ENCODE data around the gene PRKAR2A.
"Not testable (repeated sequence)": the region's sequence is repeated elsewhere in the genome, so short reads cannot be mapped to it uniquely, and the experiment has no call there.

The PRKAR2A gene

DNA sequence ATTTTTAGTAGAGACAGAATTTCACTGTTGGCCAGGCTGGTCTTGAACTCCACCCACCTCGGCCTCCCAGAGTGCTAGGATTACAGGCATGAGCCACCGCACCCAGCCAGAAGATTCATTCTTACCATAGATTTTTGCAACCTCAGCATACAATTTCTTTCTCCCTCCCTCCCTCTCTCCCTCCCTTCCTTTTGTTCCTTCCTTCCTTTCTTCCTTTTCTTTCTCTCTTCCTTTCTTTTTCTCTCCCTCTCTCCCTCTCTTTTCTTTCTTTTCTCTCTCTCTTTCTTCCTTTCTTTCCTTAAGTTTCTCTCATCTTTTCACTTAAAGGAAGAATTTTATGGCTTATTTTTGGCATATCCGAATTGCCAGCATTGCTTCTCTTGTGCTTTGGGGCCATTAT lies 58.0 kb downstream of the PRKAR2A start:
- no peak for DNase-seq (ENCODE audit: insufficient read length, low spot score)
- no peak for FAIRE-seq
- TF ChIP-seq CTCF (IDR thresholded peaks at IDR 0.05; ENCODE audit: insufficient read depth, missing control alignments) = no peak

GRCh38 chr3:48788544-48789162 lies 59.0 kb downstream of the PRKAR2A start:
- no peak for TF ChIP-seq CTCF (IDR thresholded peaks at IDR 0.05; ENCODE audit: insufficient read depth, missing control alignments)
- no peak for FAIRE-seq
- DNase-seq (ENCODE audit: insufficient read length, low spot score) = no peak

DNA sequence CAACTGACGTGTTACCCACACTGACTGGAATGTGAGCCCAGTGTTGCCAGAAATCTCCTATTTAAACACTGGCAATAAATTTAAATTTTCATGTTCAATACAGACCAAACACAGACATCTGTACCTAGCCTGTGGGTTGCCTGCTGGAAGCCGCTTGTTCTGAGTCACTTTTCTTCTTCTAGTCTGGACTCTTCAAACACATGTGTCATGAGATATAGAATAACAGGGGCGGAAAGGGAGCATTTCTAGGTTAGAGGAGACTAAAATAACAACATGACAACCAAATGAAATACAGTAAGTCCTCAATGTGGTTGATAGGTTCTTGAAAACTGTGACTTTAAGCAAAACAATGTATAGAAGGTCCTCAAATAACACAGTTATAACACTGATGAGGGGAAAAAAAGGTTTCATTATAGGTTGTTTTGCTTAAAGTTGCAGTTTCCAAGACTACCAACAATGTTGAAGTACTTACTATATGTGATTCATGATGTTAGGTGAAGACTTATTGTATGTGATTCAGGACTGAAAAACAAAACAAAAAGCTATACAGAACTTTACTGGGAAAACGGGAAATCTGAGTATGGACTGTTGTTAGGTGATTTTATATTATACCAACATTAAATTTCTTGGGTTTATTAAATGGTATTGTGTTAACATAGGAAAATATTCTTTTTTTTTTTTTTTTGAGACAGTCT lies 63.1 kb downstream of the PRKAR2A start:
- no peak for TF ChIP-seq CTCF (IDR thresholded peaks at IDR 0.05; ENCODE audit: insufficient read depth, missing control alignments)
- FAIRE-seq (no peak), DNase-seq (ENCODE audit: insufficient read length, low spot score) (no peak)

DNA sequence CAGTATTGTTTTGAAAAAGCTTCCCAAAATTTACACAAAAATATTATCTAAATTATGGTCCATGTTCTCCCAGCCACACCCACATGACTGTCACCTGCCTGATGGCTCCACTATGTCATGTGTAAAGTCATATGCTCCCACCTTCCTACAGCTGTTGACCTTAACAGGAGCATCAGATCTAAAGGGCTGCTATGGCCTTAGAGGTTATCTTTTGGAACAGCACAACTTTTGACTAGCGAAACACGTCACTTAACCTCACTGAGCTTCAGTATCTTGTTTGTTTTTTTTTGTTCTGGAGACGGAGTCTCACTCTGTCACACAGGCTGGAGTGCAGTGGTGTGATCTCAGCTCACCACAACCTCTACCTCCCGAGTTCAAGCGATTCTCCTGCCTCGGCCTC lies 64.4 kb downstream of the PRKAR2A start:
- no peak for TF ChIP-seq CTCF (IDR thresholded peaks at IDR 0.05; ENCODE audit: insufficient read depth, missing control alignments)
- no peak for DNase-seq (ENCODE audit: insufficient read length, low spot score)
- FAIRE-seq = no peak

- DNase-seq (ENCODE audit: insufficient read length, low spot score) (no peak), FAIRE-seq (no peak)
- TF ChIP-seq CTCF (IDR thresholded peaks at IDR 0.05; ENCODE audit: insufficient read depth, missing control alignments) = no peak
These were observed 65.6 kb downstream of the PRKAR2A start for GRCh38 chr3:48782046-48782445.

DNA sequence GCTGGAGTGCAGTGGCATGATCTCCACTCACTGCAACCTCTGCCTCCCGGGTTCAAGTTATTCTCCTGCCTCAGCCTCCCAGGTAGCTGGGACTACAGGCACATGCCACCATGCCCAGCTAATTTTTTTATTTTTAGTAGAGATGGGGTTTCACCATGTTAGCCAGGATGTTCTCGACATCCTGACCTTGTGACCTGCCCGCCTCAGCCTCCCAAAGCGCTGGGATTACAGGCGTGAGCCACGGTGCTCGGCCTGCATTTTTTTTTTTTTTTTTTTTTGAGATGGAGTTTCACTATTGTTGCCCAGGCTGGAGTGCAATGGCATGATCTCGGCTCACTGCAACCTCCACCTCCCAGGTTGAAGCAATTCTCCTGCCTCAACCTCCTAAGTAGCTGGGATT lies 69.1 kb downstream of the PRKAR2A start:
- DNase-seq (ENCODE audit: insufficient read length, low spot score); FAIRE-seq: not testable (repeated sequence)

- FAIRE-seq (no peak), DNase-seq (ENCODE audit: insufficient read length, low spot score) (no peak)
- TF ChIP-seq CTCF (IDR thresholded peaks at IDR 0.05; ENCODE audit: insufficient read depth, missing control alignments) = no peak
These were observed 70.8 kb downstream of the PRKAR2A start for GRCh38 chr3:48776854-48777253.

Measured in D721Med (cell line).